HepG2 (cell line): ENCODE results near the gene ABI3. TPM values are rescaled to one million over a fixed set of nuclear protein-coding genes. Genes with fewer than 3 reads are reported as not detected.

Source experiments
- ARNT ChIP-seq: fragments of 450-650 bp; IDR thresholded peaks from 2 replicates; pipeline ENCODE4 v1.6.1; 2017
- DR1 ChIP-seq: sonication (generic); formaldehyde crosslinking; IDR thresholded peaks from 2 replicates; pipeline ENCODE4 v1.8.0; 2021; ENCODE audit warnings: mild to moderate bottlenecking, missing genetic modification reagents, inconsistent platforms
- FOXK1 ChIP-seq: sonication (generic); formaldehyde crosslinking; IDR thresholded peaks from 2 replicates; pipeline ENCODE4 v1.4.0; 2020; ENCODE audit warnings: low read depth, missing genetic modification reagents, borderline replicate concordance
- HES4 ChIP-seq: sonication (generic); formaldehyde crosslinking; IDR thresholded peaks from 2 replicates; pipeline ENCODE4 v1.9.0; 2021; ENCODE audit warnings: mild to moderate bottlenecking, missing genetic modification reagents, borderline replicate concordance
- HMGXB3 ChIP-seq: sonication (generic); formaldehyde crosslinking; IDR thresholded peaks from 2 replicates; pipeline ENCODE4 v1.4.0; 2020; ENCODE audit warnings: missing genetic modification reagents, borderline replicate concordance
- KLF15 ChIP-seq: sonication (generic); formaldehyde crosslinking; IDR thresholded peaks from 2 replicates; pipeline ENCODE4 v1.8.1; 2023; ENCODE audit warnings: borderline replicate concordance, mild to moderate bottlenecking, inconsistent platforms, missing genetic modification reagents, mixed read lengths
- MED1 ChIP-seq: sonication (generic); formaldehyde crosslinking; IDR thresholded peaks from 2 replicates; pipeline ENCODE4 v1.4.0; 2020; ENCODE audit warnings: missing genetic modification reagents
- NCOA1 ChIP-seq: sonication (generic); formaldehyde crosslinking; IDR thresholded peaks from 2 replicates; pipeline ENCODE4 v1.9.0; 2021; ENCODE audit warnings: missing genetic modification reagents
- REXO4 ChIP-seq: sonication (generic); formaldehyde crosslinking; IDR thresholded peaks from 2 replicates; pipeline ENCODE4 v1.8.0; 2022; ENCODE audit warnings: missing genetic modification reagents, mild to moderate bottlenecking, borderline replicate concordance
- RFXAP ChIP-seq: sonication (generic); formaldehyde crosslinking; IDR thresholded peaks from 2 replicates; pipeline ENCODE4 v1.4.0; 2020; ENCODE audit warnings: missing genetic modification reagents, borderline replicate concordance
- TERF1 ChIP-seq: sonication (generic); formaldehyde crosslinking; IDR thresholded peaks from 2 replicates; pipeline ENCODE4 v1.8.0; 2022; ENCODE audit warnings: mild to moderate bottlenecking, missing genetic modification reagents, moderate library complexity
- TFE3 ChIP-seq: IDR thresholded peaks from 2 replicates; pipeline ENCODE4 v1.6.1; 2016
- TP53 ChIP-seq: sonication (generic); formaldehyde crosslinking; conservative IDR thresholded peaks from 2 replicates; pipeline ENCODE4 v1.4.0; 2020; ENCODE audit warnings: missing genetic modification reagents
- ZBTB21 ChIP-seq: sonication (generic); formaldehyde crosslinking; IDR thresholded peaks from 2 replicates; pipeline ENCODE4 v1.4.0; 2020; ENCODE audit warnings: missing genetic modification reagents
- ZFP37 ChIP-seq: sonication (generic); formaldehyde crosslinking; IDR thresholded peaks from 2 replicates; pipeline ENCODE4 v1.4.0; 2020; ENCODE audit warnings: missing genetic modification reagents, borderline replicate concordance
- ZNF501 ChIP-seq: sonication (generic); formaldehyde crosslinking; IDR thresholded peaks from 2 replicates; pipeline ENCODE4 v1.5.1; 2020; ENCODE audit warnings: mild to moderate bottlenecking, moderate library complexity, missing genetic modification reagents
- ZNF562 ChIP-seq: sonication (generic); formaldehyde crosslinking; IDR thresholded peaks from 2 replicates; pipeline ENCODE4 v1.8.0; 2022; ENCODE audit warnings: missing genetic modification reagents, borderline replicate concordance
- polyA plus RNA-seq, 8 experiments: library from polyadenylated mRNA; depleted of rRNA in 3 of 8; stranded (reverse) in 7 of 8; unstranded in 1 of 8; fragments of >200 nt; fragmentation: Illumina TruSeq in 4 of 8; extraction: Trizol in 4 of 8; gene quantifications; 2 replicates each; pipeline versions ENCODE4 v1.2.1 to v1.2.3, GENCODE V29; 2011 to 2016; ENCODE audit warnings: low read depth in 4 of 8, missing spikeins in 1 of 8, mixed read lengths in 1 of 8; ENCODE audit not compliant: insufficient read depth in 1 of 8
- total RNA-seq, 5 experiments: library from RNA; depleted of rRNA; stranded (reverse); fragments of >200 nt; fragmentation: Illumina TruSeq; extraction: Trizol; gene quantifications; 2 replicates each; pipeline ENCODE4 v1.2.3, GENCODE V29; 2016; ENCODE audit warnings: low read depth in 1 of 5
- TF ChIP-seq, protein P1 (sequence below): sonication (generic); formaldehyde crosslinking; IDR thresholded peaks from 2 replicates; pipeline ENCODE4 v1.9.0; 2021; ENCODE audit warnings: missing genetic modification reagents, borderline replicate concordance

ABI3 gene
- total and polyA plus RNA-seq, 2 of the 13 experiments (the other 11 are each of a cell fraction or from before 2014, with no cell fraction given), result not detected

- TF ChIP-seq HMGXB3 (CRISPR knock-in tag) (no peak; the same call in 1 of the 2 replicates), ARNT (no peak), FOXK1 (peak; percentile 76; the same call in 1 of the 2 replicates), ZNF562 (CRISPR knock-in tag) (peak; percentile 88; the same call in 1 of the 2 replicates), DR1 (CRISPR knock-in tag) (no peak; the same call in 1 of the 2 replicates), REXO4 (peak; percentile 92; the same call in 1 of the 2 replicates), ZBTB21 (peak; percentile 17; the same call in 1 of the 2 replicates), KLF15 (CRISPR knock-in tag) (no peak; the same call in none of the 2 replicates), HES4 (CRISPR knock-in tag) (peak; percentile 40; the same call in 1 of the 2 replicates), NCOA1 (CRISPR knock-in tag) (peak; percentile 51; the same call in 1 of the 2 replicates), TP53 (CRISPR knock-in tag) (peak; percentile 87), MED1 (peak; percentile 67), ZNF501 (CRISPR knock-in tag) (peak; percentile 95), ZFP37 (CRISPR knock-in tag) (peak; percentile 78; the same call in 1 of the 2 replicates), RFXAP (CRISPR knock-in tag) (peak; percentile 74), TERF1 (no peak), TFE3 (CRISPR knock-in tag) (peak; percentile 78)
- TF ChIP-seq, protein P1, sequence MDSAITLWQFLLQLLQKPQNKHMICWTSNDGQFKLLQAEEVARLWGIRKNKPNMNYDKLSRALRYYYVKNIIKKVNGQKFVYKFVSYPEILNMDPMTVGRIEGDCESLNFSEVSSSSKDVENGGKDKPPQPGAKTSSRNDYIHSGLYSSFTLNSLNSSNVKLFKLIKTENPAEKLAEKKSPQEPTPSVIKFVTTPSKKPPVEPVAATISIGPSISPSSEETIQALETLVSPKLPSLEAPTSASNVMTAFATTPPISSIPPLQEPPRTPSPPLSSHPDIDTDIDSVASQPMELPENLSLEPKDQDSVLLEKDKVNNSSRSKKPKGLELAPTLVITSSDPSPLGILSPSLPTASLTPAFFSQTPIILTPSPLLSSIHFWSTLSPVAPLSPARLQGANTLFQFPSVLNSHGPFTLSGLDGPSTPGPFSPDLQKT (CRISPR knock-in tag), result peak; percentile 97
These were observed 18.4 kb upstream of the ABI3 start (continued) for GRCh38 chr17:49191917-49192741.
